Measurements from ENCODE around the gene DVL1. TPM values are rescaled to one million over a fixed set of nuclear protein-coding genes. Genes with fewer than 3 reads are reported as not detected.
A peak's percentile ranks its signal among the peaks of the same experiment; 100 is the strongest.

DVL1 gene
- total RNA-seq, 2 donors from 2014 or later: 46.6 to 52.2 TPM

DNA sequence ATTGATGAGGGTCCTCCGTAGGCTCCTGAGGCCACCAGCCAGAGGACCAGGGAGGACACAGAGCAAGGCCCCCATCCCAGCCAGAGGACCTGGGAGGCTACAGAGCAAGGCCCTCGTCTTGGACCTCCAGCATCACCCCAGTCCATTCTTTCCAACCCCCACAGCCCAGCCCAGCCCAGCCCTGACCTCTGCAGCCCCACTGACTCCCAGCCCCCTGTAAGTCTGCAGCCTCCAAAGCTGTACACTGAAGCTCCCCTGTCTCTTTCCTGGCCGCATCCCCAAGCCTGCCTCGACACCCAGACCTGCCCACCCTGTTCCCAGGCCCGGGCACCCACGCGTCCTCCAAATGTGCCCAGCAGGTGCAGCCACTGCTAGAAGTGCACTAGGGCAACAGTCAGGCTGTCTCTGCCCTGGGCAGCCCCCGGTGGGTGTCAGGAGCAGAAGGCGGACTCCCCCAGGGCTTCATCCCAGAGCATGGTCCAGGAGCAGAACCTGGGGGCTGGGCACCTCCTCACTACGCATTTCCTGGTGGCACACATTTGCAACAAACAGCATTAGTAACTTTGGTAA, 2.1 kb downstream of the DVL1 start:
- Mint-ChIP-seq H3K4me3 (peak overlapping the region; percentile 80), H3K9me3 (no peaks in the 10 kb centered on the region), H3K27ac (peak overlapping the region; percentile 40), H3K4me1 (ENCODE audit: low read depth) (peaks cover 20% of the 10 kb centered on the region), H3K36me3 (ENCODE audit: insufficient read depth in 2 of 2) (no peaks in the 10 kb centered on the region), H3K27me3 (ENCODE audit: low read depth) (peaks cover under 1% of the 10 kb centered on the region)
- no peak for ATAC-seq (replicated peaks in 1 of 2)
- DNase-seq: no peak

DNA sequence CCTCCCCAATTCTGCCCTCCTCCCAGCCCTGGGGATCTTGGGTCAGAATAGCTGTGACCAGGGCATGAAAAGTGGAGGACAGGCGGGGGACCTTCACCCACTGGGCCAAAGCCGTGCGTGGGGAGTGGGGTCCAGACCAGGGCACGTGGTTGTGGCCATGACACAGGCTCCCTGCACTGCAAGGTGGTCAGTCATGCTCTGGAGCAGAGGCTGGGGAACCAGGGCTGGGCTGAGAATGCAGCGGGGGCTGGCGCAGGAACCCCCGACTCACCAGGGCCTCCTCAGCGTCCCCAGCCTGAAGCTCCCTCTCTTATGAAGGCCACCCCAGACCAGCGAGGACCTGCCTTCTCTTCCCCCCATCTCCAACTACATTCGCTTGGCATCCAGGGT, 2.7 kb downstream of the DVL1 start:
- Mint-ChIP-seq H3K4me3 (no peak overlapping the region), H3K36me3 (ENCODE audit: insufficient read depth in 2 of 2) (peaks cover 0 to under 1% of the 10 kb centered on the region in 2 donors), H3K27ac (peak overlapping the region; percentile 40), H3K27me3 (ENCODE audit: low read depth) (no peaks in the 10 kb centered on the region), H3K4me1 (ENCODE audit: low read depth) (peaks cover 20% of the 10 kb centered on the region), H3K9me3 (no peaks in the 10 kb centered on the region)
- ATAC-seq (replicated peaks in 1 of 2): no peak
- DNase-seq: no peak

GRCh38 chr1:1345860-1346500, 3.2 kb downstream of the DVL1 start:
- H3K4me3 Mint-ChIP-seq: no peak overlapping the region
- ATAC-seq (replicated peaks in 1 of 2) (no peak), DNase-seq (no peak)
- H3K27me3 Mint-ChIP-seq (ENCODE audit: low read depth): no peaks in the 10 kb centered on the region
- H3K9me3 Mint-ChIP-seq: peaks cover 0 to 3% of the 10 kb centered on the region in 2 donors
- H3K36me3 Mint-ChIP-seq (ENCODE audit: insufficient read depth in 2 of 2): peaks cover 2 to 6% of the 10 kb centered on the region in 2 donors
- peaks cover 20% of the 10 kb centered on the region for H3K4me1 Mint-ChIP-seq (ENCODE audit: low read depth)
- no peak overlapping the region for H3K27ac Mint-ChIP-seq

DNA sequence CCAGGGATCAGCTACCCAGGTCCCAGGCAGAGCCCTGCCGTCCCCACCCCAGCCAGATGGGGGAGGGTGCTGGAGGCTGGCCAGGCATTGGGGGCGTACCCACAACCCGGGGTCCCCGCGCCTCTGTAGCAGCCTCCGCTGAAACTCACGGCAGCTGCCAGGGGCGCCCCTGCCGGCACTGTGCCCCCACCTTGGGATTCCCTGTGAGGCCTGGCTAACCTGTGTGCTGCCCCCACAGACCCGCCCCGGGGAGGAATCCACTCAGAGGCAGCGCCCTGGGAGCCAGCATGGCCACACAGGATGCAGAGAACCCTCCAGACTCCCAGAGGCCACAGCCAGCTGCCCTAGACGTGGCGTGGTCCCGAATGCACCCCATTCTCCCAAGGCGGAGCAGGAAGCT, 3.8 kb downstream of the DVL1 start:
- ATAC-seq (replicated peaks in 1 of 2) (no peak), DNase-seq (no peak)
- peaks cover 20% of the 10 kb centered on the region for H3K4me1 Mint-ChIP-seq (ENCODE audit: low read depth)
- peaks cover 4 to 10% of the 10 kb centered on the region in 2 donors for H3K36me3 Mint-ChIP-seq (ENCODE audit: insufficient read depth in 2 of 2)
- peaks cover 0 to 8% of the 10 kb centered on the region in 2 donors for H3K9me3 Mint-ChIP-seq
- no peak overlapping the region for H3K27ac Mint-ChIP-seq
- H3K4me3 Mint-ChIP-seq: no peak overlapping the region
- no peaks in the 10 kb centered on the region for H3K27me3 Mint-ChIP-seq (ENCODE audit: low read depth)

DNA sequence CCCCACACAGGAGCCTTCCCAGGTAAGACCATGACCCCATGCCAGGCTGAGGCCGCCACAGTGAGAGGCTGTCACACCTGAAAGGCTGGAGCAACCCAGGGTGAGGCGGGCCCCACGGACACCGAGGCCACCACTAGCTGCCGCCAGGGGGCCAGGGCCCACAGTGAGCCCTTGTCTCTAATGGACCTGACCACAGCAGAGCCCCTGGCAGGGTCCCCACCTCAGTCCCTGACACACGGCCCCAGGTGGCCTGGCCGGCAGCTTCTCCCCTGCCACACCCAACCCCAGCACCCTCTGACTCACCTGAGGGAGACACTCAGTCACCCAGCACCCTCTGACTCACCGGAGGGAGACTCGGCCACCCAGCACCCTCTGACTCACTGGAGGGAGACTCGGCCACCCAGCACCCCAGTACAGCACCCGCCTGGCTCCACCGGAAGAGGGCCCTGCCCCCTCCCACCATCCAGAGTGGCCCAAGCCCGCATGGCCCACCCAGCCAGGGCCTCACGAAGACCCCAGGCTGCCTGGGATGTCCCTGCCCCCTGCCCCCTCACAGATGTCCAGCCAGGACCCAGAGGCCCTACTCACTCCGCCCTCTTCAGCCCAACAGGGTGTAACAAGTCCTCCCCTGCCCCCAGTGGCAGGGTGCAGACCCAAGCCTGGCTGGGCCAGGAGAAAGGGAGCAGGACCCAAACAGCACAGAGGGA, 4.4 kb downstream of the DVL1 start:
- no peak overlapping the region for H3K4me3 Mint-ChIP-seq
- DNase-seq: peak; percentile 58 to 76

GRCh38 chr1:1343811-1344421, 5.3 kb downstream of the DVL1 start:
- Mint-ChIP-seq H3K4me1 (ENCODE audit: low read depth) (peaks cover 20% of the 10 kb centered on the region), H3K4me3 (no peak overlapping the region), H3K9me3 (peaks cover 0 to 8% of the 10 kb centered on the region in 2 donors), H3K27me3 (ENCODE audit: low read depth) (no peaks in the 10 kb centered on the region), H3K36me3 (ENCODE audit: insufficient read depth in 2 of 2) (peaks cover 6 to 10% of the 10 kb centered on the region in 2 donors), H3K27ac (no peak overlapping the region)
- DNase-seq: no peak
- no peak for ATAC-seq (replicated peaks in 1 of 2)

More for the DNA sequence above, 4.4 kb downstream of the DVL1 start:
- Mint-ChIP-seq H3K27me3 (ENCODE audit: low read depth) (no peaks in the 10 kb centered on the region), H3K9me3 (peaks cover 0 to 8% of the 10 kb centered on the region in 2 donors), H3K4me1 (ENCODE audit: low read depth) (peaks cover 20% of the 10 kb centered on the region), H3K27ac (no peak overlapping the region), H3K36me3 (ENCODE audit: insufficient read depth in 2 of 2) (peaks cover 4 to 10% of the 10 kb centered on the region in 2 donors)
- peak; percentile 60 to 64 for ATAC-seq (replicated peaks in 1 of 2)

GRCh38 chr1:1342584-1343115, 6.6 kb downstream of the DVL1 start:
- Mint-ChIP-seq H3K27ac (no peak overlapping the region), H3K9me3 (peaks cover 0 to 8% of the 10 kb centered on the region in 2 donors), H3K4me3 (no peak overlapping the region), H3K27me3 (ENCODE audit: low read depth) (no peaks in the 10 kb centered on the region), H3K4me1 (ENCODE audit: low read depth) (peaks cover 17% of the 10 kb centered on the region), H3K36me3 (ENCODE audit: insufficient read depth in 2 of 2) (peaks cover 6 to 10% of the 10 kb centered on the region in 2 donors)
- DNase-seq (no peak), ATAC-seq (replicated peaks in 1 of 2) (no peak)

GRCh38 chr1:1342061-1342562, 7.1 kb downstream of the DVL1 start:
- no peak overlapping the region for H3K4me3 Mint-ChIP-seq
- H3K4me1 Mint-ChIP-seq (ENCODE audit: low read depth): peaks cover 12% of the 10 kb centered on the region
- ATAC-seq (replicated peaks in 1 of 2) (no peak), DNase-seq (no peak)
- peaks cover 0 to 8% of the 10 kb centered on the region in 2 donors for H3K9me3 Mint-ChIP-seq
- H3K27ac Mint-ChIP-seq: no peak overlapping the region
- H3K36me3 Mint-ChIP-seq (ENCODE audit: insufficient read depth in 2 of 2): peaks cover 6 to 10% of the 10 kb centered on the region in 2 donors
- no peaks in the 10 kb centered on the region for H3K27me3 Mint-ChIP-seq (ENCODE audit: low read depth)

- ATAC-seq (replicated peaks in 1 of 2) (no peak), DNase-seq (no peak)
- Mint-ChIP-seq H3K4me1 (ENCODE audit: low read depth) (peaks cover 9% of the 10 kb centered on the region), H3K27me3 (ENCODE audit: low read depth) (no peaks in the 10 kb centered on the region), H3K4me3 (no peak overlapping the region), H3K36me3 (ENCODE audit: insufficient read depth in 2 of 2) (peaks cover 6 to 10% of the 10 kb centered on the region in 2 donors), H3K9me3 (peaks cover 0 to 8% of the 10 kb centered on the region in 2 donors), H3K27ac (no peak overlapping the region)
Observed at GRCh38 chr1:1341549-1342021, 7.6 kb downstream of the DVL1 start.

- ATAC-seq (replicated peaks in 1 of 2): no peak
- H3K27ac Mint-ChIP-seq: no peak overlapping the region
Observed at GRCh38 chr1:1340791-1341548, 8.2 kb downstream of the DVL1 start.

DNA sequence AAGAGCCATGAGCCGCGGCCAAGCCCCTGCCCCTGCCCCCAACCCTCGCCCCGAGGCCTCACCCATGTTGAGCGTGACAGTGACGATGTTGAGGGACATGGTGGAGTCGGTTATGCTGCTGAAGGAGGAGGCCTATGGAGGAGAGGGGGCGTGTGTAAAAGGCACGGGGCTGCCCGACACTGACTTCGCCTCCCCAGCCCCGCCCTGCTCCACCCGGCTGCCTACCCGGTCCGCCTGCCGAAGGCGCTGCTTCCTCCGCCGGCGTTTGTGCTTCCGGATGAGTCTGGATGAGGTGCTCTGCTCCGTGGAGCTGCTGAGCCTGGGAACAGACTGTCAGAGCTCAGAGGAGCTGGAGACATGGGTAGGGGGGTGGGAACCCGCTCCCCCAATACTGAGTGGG, 9.0 kb downstream of the DVL1 start:
- Mint-ChIP-seq H3K27me3 (ENCODE audit: low read depth) (no peaks in the 10 kb centered on the region), H3K9me3 (peaks cover 0 to 8% of the 10 kb centered on the region in 2 donors), H3K4me1 (ENCODE audit: low read depth) (peaks cover 9% of the 10 kb centered on the region), H3K27ac (no peak overlapping the region), H3K36me3 (ENCODE audit: insufficient read depth in 2 of 2) (peaks cover 6 to 10% of the 10 kb centered on the region in 2 donors), H3K4me3 (no peak overlapping the region)
- ATAC-seq (replicated peaks in 1 of 2) (no peak), DNase-seq (no peak)

More at GRCh38 chr1:1340791-1341548, 8.2 kb downstream of the DVL1 start:
- Mint-ChIP-seq H3K4me1 (ENCODE audit: low read depth) (peaks cover 9% of the 10 kb centered on the region), H3K36me3 (ENCODE audit: insufficient read depth in 2 of 2) (peaks cover 6 to 10% of the 10 kb centered on the region in 2 donors), H3K4me3 (no peak overlapping the region), H3K9me3 (peaks cover 0 to 8% of the 10 kb centered on the region in 2 donors), H3K27me3 (ENCODE audit: low read depth) (no peaks in the 10 kb centered on the region)
- DNase-seq: no peak

- H3K4me1 Mint-ChIP-seq (ENCODE audit: low read depth): peaks cover 6% of the 10 kb centered on the region
- no peak for ATAC-seq (replicated peaks in 1 of 2)
- peaks cover 6 to 10% of the 10 kb centered on the region in 2 donors for H3K36me3 Mint-ChIP-seq (ENCODE audit: insufficient read depth in 2 of 2)
Observed at GRCh38 chr1:1338278-1338677, 10.9 kb downstream of the DVL1 start.

More at GRCh38 chr1:1338278-1338677, 10.9 kb downstream of the DVL1 start:
- H3K4me3 Mint-ChIP-seq: no peak overlapping the region
- H3K9me3 Mint-ChIP-seq: peaks cover 0 to 8% of the 10 kb centered on the region in 2 donors
- no peak for DNase-seq
- no peaks in the 10 kb centered on the region for H3K27me3 Mint-ChIP-seq (ENCODE audit: low read depth)
- no peak overlapping the region for H3K27ac Mint-ChIP-seq

Measured in activated T-cell treated with anti-CD3 and anti-CD28 coated beads, Interleukin-2, amount 50 U/mL, for 72 hours (primary cell).